GM21576 (cell line): ENCODE data around the gene SPESP1.

Experiments used
- ATAC-seq: cut with Tn5 transposase; IDR thresholded peaks from one replicate; pipeline ENCODE4 v1.9.1; 2021; ENCODE audit warnings: mild to moderate bottlenecking, moderate library complexity; ENCODE audit not compliant: unreplicated experiment

The SPESP1 gene

GRCh38 chr15:68930268-68931022 is at the start of gene SPESP1:
Gene SPESP1 (plus strand): TSS chr15:68930525. CDS start chr15:68930654, 129 bp downstream.
- ATAC-seq = no peak

- ATAC-seq = no peak
Measured at GRCh38 chr15:68885070-68885469, 45.3 kb upstream of the SPESP1 start.

- ATAC-seq = no peak
Measured at GRCh38 chr15:68887120-68887519, 43.2 kb upstream of the SPESP1 start.

- no peak for ATAC-seq
Measured at GRCh38 chr15:68887819-68888218, 42.5 kb upstream of the SPESP1 start.

- no peak for ATAC-seq
Measured at GRCh38 chr15:68888419-68888818, 41.9 kb upstream of the SPESP1 start.

GRCh38 chr15:68894208-68894607 is 36.1 kb upstream of the SPESP1 start:
- ATAC-seq = no peak

GRCh38 chr15:68896178-68896577 is 34.1 kb upstream of the SPESP1 start:
- ATAC-seq = no peak

GRCh38 chr15:68897016-68897415 is 33.3 kb upstream of the SPESP1 start:
- no peak for ATAC-seq

GRCh38 chr15:68900027-68900426 is 30.3 kb upstream of the SPESP1 start:
- no peak for ATAC-seq

- no peak for ATAC-seq
Measured at GRCh38 chr15:68907396-68907923, 22.9 kb upstream of the SPESP1 start.

- ATAC-seq = no peak
Measured at GRCh38 chr15:68909601-68910100, 20.7 kb upstream of the SPESP1 start.

- no peak for ATAC-seq
Measured at GRCh38 chr15:68910341-68910740, 20.0 kb upstream of the SPESP1 start.

- no peak for ATAC-seq
Measured at GRCh38 chr15:68910816-68911215, 19.5 kb upstream of the SPESP1 start.

- no peak for ATAC-seq
Measured at GRCh38 chr15:68921926-68922325, 8.4 kb upstream of the SPESP1 start.

GRCh38 chr15:68924866-68925560 is 5.3 kb upstream of the SPESP1 start:
- ATAC-seq = no peak

GRCh38 chr15:68933001-68933400 is 2.7 kb downstream of the SPESP1 start:
- no peak for ATAC-seq

- no peak for ATAC-seq
Measured at GRCh38 chr15:68934341-68934740, 4.0 kb downstream of the SPESP1 start.

- no peak for ATAC-seq
Measured at GRCh38 chr15:68935400-68935937, 5.1 kb downstream of the SPESP1 start.

- no peak for ATAC-seq
Measured at GRCh38 chr15:68939501-68939900, 9.2 kb downstream of the SPESP1 start.

- ATAC-seq = no peak
Measured at GRCh38 chr15:68951813-68952212, 21.5 kb downstream of the SPESP1 start.

- no peak for ATAC-seq
Measured at GRCh38 chr15:68957696-68958095, 27.4 kb downstream of the SPESP1 start.

GRCh38 chr15:68958597-68958996 is 28.3 kb downstream of the SPESP1 start:
- ATAC-seq = no peak
